DOHH2 (cell line): ENCODE results near the gene RS1.

Experiments used
- EZH2phosphoT487 ChIP-seq: fragments of 200-600 bp; sonication (generic); IDR thresholded peaks from 2 replicates; pipeline ENCODE4 v1.6.1; 2017; ENCODE audit warnings: borderline replicate concordance, mild to moderate bottlenecking, antibody characterized with exemption, low read length, moderate library complexity, mixed read lengths
- TF ChIP-seq, protein P1 (sequence below): fragments of 200-600 bp; sonication (generic); IDR thresholded peaks from one replicate; pipeline ENCODE4 v1.5.1; 2014; ENCODE audit warnings: antibody characterized with exemption, mild to moderate bottlenecking, low read depth, low read length; ENCODE audit not compliant: poor library complexity, severe bottlenecking

DNA sequence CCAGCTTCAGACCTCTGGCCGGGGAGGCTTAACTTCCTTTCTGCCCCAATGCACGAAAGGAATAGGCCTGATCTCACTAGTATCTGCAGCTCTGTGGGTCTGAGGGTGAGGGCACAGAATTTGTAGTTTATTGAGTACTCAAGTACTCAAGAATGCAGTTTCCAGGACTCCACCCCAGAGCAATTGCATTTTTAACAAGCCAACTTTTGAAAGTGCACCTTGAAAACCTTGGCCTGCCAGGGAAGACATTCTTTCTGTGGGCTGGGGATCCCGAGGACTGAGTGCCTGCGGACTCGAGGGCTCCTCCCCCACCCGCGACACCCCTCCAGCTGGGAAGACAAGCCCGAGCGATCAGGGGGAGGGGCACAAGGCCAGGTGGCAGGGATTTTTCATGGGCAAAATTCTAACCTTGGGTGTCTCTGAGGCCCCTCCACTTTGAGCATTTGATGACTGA is 22.4 kb downstream of the RS1 start:
- TF ChIP-seq, protein P1, sequence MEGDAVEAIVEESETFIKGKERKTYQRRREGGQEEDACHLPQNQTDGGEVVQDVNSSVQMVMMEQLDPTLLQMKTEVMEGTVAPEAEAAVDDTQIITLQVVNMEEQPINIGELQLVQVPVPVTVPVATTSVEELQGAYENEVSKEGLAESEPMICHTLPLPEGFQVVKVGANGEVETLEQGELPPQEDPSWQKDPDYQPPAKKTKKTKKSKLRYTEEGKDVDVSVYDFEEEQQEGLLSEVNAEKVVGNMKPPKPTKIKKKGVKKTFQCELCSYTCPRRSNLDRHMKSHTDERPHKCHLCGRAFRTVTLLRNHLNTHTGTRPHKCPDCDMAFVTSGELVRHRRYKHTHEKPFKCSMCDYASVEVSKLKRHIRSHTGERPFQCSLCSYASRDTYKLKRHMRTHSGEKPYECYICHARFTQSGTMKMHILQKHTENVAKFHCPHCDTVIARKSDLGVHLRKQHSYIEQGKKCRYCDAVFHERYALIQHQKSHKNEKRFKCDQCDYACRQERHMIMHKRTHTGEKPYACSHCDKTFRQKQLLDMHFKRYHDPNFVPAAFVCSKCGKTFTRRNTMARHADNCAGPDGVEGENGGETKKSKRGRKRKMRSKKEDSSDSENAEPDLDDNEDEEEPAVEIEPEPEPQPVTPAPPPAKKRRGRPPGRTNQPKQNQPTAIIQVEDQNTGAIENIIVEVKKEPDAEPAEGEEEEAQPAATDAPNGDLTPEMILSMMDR: no peak
- no peak for TF ChIP-seq EZH2phosphoT487
